H1 (cell line): ENCODE data around the gene E2F2.

Experiments used
- KDM5A ChIP-seq: fragments of 200-600 bp; IDR thresholded peaks from 2 replicates; pipeline ENCODE4 v1.7.1; 2012; ENCODE audit warnings: mild to moderate bottlenecking, low read length, inconsistent platforms, mixed read lengths
- POLR2A ChIP-seq, 2 experiments: IDR thresholded peaks; 1 replicate in 1 of 2; 2 replicates in 1 of 2; pipeline ENCODE4 v1.6.1; 2011; ENCODE audit warnings: low read depth in 2 of 2, low read length in 2 of 2, mild to moderate bottlenecking in 2 of 2; ENCODE audit errors: control extremely low read depth in 1 of 2
- TBP ChIP-seq: IDR thresholded peaks from 2 replicates; pipeline ENCODE4 v1.6.1; 2011; ENCODE audit warnings: low read depth, low read length, improper control_type of control experiment

DNA sequence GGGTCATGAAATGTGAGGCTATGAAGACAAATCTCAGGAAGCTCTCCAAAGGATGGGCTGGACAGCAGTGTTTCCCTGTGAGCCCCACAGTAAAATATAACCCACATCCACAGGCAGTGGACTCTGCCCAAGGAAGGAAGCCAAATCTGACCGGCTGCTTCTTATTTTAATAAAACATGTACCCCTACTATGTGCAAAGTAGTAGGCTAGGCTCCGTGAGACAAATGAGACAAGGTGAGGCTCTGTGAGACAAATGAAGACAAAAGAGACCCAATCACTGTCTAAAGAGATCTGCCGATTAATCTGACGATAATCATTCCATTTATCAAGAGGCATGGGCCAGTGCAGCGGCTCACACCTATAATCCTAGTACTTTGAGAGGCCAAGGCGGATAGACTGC, 49.1 kb downstream of the E2F2 start:
- TF ChIP-seq POLR2A (IDR thresholded peaks at IDR 0.05; ENCODE audit: control extremely low read depth in 1 of 2, low read depth in 2 of 2, low read length in 2 of 2): no peak
- TF ChIP-seq TBP: no peak
- TF ChIP-seq KDM5A: no peak
